Ureter (tissue), 1 donor: ENCODE results near the gene CCDC136. TPM values are rescaled to one million over a fixed set of nuclear protein-coding genes. Genes with fewer than 3 reads are reported as not detected.

Experiments used
- DNase-seq: peaks from one replicate; pipeline ENCODE4 v3.0.0-alpha.2; 2020; ENCODE audit warnings: low spot score
- total RNA-seq: library from RNA; stranded (reverse); gene quantifications from one replicate; pipeline ENCODE4 v1.2.4, GENCODE V29; 2023
- donor health status: DM: yes; HTN: yes; CAD: no.

The CCDC136 gene
- total RNA-seq, 1 donor from 2014 or later: 12.5 TPM

- no peak for DNase-seq
Observed at GRCh38 chr7:128831994-128832879, 40.5 kb downstream of the CCDC136 start.

GRCh38 chr7:128832880-128833147 is 41.0 kb downstream of the CCDC136 start:
- no peak for DNase-seq

- DNase-seq: peak; percentile 68
Observed at GRCh38 chr7:128833148-128833945, 41.6 kb downstream of the CCDC136 start.

- DNase-seq: no peak
Observed at GRCh38 chr7:128833946-128834325, 42.2 kb downstream of the CCDC136 start.

- DNase-seq: no peak
Observed at GRCh38 chr7:128835231-128835751, 43.5 kb downstream of the CCDC136 start.

- DNase-seq: no peak
Observed at GRCh38 chr7:128835790-128836641, 44.2 kb downstream of the CCDC136 start.

GRCh38 chr7:128836729-128837348 is 45.1 kb downstream of the CCDC136 start:
- no peak for DNase-seq

GRCh38 chr7:128837521-128837921 is 45.8 kb downstream of the CCDC136 start:
- DNase-seq: no peak

- DNase-seq: no peak
Observed at GRCh38 chr7:128838109-128838779, 46.5 kb downstream of the CCDC136 start.

GRCh38 chr7:128838981-128839731 is 47.4 kb downstream of the CCDC136 start:
- no peak for DNase-seq

GRCh38 chr7:128839751-128840177 is 48.0 kb downstream of the CCDC136 start:
- DNase-seq: no peak

- DNase-seq: no peak
Observed at GRCh38 chr7:128840326-128841170, 48.8 kb downstream of the CCDC136 start.

GRCh38 chr7:128841171-128841690 is 49.5 kb downstream of the CCDC136 start:
- DNase-seq: no peak

GRCh38 chr7:128841921-128842673 is 50.3 kb downstream of the CCDC136 start:
- DNase-seq: no peak

GRCh38 chr7:128842674-128843641 is 51.2 kb downstream of the CCDC136 start:
- DNase-seq: no peak

GRCh38 chr7:128843938-128844621 is 52.3 kb downstream of the CCDC136 start:
- DNase-seq: no peak
